CD4-positive, alpha-beta T cell treated with Interleukin-12 subunit alpha and Interleukin-12 subunit beta, for 1 hour (primary cell): ENCODE data around the gene LENEP.

Experiments
- DNase-seq: peaks from one replicate; pipeline ENCODE4 v3.0.0-alpha.2; 2020

Gene LENEP

DNA sequence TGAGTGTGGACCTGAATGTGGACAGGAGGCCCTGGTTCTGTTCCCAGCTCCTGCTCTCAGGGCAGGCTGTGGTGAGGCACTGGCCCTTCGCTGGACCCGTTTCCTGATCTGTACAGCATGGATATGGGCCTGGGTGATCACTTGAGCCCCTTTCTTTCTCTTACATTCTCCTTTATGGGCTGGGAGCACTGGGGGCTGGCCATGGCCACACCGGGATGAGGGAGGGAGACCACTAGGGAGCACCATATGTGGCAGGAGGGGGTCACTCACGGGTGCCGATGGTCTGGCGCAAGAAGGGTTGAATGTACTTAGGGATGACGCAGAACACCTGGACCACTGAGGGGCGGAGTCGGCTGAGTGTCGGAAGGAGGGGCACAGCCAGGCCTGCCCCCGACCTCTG lies 37.5 kb downstream of the LENEP start:
- DNase-seq, result no peak

DNA sequence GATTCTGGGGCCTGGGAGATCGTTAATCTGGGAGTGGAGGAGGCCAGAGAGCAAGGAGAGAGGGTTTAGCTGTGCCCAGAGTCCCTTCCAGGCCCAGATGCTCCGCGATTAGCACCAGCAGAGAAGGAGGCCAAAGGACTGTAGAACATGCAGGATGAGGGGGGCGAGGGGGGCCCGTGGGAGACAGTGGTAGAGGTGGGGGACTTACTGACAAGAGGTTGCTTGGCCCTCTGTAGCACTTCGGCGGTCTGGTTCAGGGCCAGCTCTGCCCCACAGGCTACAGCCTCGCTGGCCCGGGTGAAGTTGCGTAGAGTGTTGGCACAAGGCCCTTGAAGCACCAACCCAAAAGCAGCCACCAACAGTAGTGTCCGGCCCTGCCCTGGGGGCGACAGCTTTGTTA lies 39.5 kb downstream of the LENEP start:
- no peak for DNase-seq

DNA sequence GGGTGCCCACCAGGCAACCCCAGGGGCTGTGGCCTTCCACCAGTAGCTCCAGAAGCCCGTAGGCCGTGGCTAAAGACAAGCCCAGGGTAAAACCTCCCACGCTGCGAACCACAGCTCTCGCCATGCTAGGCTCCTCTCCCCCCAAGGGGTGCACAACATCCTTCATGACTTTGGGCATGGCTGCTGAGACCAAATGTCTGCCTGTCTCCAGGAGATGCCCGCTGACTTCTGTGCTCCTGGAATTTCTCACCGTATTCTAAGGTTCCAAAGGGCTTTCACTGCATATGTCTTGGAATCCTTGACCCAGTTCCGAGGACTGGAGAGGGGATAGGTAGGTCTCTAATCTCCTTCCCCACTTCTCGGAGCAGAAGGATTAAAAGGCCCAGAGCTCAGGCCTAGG lies 40.1 kb downstream of the LENEP start, which contains the start of the genes DCST1 and DCST2:
Gene DCST1, plus strand, starts transcription at position 301 of the 400 bp plus-strand sequence. CDS start 213 bp downstream, outside the sequence.
Gene DCST2, minus strand, starts transcription at position 258 of the 400 bp plus-strand sequence. Its CDS starts 80 bp downstream, at position 178.
- no peak for DNase-seq

DNA sequence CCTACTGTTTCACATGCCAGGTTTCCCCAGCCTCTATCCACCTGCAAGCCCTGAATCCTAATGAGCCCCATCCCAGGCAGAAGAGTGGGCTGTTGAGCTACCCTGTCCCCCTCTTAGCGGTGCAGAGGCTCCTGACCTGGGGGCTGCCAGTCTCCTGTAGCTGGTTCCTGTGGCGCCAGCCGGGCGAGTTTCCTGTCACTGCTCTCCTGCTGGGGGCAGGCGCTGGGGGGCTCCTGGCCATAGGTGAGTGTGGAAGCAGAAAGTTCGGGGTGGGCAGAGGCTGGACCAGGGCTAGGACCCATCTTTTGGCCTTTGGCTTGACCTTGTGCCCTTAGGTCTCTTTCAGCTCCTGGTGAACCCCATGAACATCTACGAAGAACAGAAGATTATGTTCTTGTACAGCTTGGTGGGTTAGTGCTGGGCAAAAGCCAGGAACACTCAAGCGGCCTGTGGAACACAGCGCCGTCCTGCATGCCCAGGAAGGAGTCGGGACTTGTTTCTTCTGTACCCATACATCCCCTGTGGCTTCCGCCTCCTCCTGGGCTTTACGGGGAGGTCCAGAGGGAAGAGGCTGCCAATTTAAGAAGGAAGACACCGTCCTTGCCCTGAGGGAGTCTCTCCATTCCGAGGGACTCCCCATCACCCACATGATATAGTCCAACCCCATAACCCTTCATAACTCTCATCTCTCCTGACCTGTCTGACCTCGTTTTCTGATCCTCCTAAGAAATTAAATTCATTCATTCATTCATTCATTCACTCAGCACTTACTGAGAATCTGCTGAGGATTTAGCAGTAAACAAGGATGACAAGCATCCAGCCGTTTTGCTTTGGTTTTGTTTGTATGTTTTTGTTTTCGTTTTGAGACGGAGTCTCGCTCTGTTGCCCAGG lies 41.2 kb downstream of the LENEP start:
- no peak for DNase-seq

DNA sequence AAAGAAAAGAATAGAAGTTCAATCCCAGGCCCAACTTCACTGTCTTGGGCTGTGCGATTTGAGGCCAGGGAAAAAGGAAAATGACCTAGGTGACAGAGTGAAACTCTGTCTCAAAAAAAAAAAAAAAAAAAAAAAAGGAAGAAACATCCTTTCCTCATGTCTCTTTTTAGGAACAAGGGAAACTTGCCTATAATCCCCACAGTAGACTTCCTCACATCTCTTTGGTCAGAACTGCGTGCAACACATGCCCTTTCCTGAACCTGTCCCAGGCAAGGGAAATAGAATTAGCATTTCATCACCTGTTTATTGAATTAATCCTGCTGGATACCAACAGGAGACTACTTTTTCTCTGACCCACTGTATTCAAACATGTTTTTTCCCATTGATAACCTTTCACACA lies 42.5 kb downstream of the LENEP start:
- no peak for DNase-seq

DNA sequence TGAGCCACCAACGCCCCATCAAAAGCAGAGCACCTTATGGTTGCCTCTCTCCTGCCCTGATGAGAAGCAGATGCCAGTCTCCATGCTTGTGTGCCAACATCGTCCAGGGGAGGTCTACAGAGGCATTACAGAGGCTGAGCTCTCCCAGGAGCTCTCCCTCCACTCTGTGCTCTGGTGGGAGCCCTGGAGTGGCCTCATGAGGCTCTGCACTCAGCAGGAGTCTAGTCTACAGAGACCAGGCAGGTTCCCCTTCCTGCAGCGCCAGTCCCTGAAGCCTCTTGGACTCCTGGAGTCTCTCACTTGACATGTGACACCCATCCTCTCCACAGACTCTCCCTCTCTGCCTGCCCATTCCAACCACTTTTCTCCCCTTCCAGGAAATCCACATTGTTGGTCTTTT lies 43.7 kb downstream of the LENEP start:
- no peak for DNase-seq

DNA sequence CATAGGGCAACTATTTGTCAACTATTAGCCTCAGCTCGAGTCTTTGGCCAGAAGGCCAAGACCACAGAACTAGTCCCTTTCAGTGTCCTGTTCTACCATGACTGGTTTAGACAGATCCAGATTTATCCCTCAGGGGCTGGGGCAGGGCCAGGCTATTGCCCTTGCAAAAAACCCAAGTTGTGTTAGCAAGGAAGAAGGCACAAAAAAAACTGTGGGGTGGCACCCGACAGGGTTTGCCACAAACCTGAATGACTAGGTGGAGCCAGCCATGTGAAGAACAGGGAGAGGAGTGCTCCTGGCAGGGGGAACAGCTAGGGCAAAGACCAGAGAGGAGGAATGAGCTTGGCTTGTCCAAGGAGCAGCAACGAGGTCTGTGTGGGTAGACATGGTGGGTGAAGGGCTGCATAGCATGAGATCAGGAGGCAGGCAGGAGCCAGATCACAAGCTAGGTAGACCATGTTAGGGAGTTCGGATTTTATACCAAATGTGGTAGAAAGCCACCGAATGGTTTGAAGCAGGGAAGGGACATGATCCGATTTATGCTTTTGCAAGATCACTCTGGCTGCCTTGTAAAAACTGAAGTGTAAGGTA lies 44.6 kb downstream of the LENEP start:
- no peak for DNase-seq

DNA sequence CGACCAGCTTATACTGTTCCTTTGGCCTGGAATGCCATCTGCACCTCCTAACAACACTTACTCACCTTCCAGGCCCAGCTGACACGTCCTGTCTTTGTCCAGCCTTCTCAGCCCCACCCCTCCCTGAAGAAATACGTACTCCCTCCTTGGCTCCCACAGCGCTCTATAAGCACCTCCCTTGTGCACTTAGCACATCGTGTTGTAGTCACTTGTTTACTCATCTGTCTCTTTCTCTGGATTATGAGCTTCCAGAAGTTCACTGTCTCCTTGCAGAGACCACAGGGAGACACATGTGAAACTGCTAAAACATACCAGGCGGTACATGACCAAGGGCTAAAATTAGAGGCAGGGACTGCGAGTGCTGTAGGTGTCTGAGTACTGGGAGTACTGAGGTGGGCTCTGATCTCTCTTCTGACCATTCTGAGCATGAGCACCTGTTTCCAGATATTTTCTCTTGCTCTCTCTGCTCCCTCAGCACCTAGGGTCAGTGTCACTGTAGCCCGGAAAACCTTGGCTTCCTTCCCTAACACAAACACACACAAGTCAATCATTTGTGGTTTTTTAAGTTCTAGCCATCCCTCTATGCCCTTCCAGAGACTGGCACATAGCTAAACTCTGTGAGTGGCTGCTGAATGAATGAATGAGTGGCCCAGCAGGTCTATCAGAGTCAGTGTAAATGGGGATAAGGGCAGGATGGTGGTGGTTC lies 45.4 kb downstream of the LENEP start:
- no peak for DNase-seq

DNA sequence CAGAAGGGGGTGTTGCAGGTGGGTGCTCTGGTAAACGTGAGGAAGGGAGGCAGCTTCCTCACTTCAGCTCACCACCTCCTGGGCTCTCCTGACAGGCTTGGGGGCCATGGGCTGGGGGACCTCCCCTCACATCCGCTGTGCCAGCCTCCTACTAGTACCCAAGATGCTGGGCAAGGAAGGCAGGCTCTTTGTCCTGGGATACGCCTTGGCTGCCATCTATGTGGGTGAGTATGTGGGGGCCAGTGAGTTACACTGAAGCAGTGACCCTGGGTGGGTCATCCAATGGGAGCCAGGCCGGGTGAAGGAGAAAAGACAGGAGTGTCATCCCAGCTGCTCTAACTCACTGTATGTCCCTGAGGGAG lies 45.9 kb downstream of the LENEP start:
- no peak for DNase-seq

DNA sequence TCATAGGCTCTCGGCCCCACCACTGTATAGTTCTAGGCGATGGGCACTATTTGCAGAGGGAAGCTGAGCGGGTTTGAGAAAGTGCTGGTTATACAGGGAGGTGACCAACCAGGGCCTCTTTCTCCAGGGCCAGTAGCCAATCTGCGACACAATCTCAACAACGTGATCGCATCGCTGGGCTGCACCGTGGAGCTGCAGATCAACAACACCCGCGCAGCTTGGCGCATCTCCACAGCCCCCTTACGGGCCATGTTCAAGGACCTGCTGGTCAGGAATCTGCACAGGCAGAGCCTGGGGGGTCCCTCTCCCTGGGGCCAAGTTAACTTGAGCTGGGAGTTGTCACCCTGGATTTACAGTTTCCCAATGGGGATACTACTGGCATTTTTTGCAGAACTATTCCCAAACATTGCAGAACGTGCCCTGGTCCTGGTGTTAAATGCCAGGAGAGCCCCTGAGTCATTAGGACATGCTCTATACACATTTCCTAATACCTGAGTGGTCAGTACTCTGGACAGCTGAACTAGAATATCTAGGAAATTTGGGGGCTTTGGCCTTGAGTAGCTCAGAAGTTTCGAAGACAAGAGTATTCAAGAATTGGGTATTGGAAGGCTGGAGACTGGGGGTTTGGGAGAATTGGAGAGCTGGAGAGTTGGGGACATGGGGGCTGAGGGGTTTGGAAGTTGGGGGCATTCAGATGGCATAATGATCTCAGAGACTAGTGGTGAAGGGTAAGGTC lies 47.1 kb downstream of the LENEP start:
- DNase-seq, result no peak

DNA sequence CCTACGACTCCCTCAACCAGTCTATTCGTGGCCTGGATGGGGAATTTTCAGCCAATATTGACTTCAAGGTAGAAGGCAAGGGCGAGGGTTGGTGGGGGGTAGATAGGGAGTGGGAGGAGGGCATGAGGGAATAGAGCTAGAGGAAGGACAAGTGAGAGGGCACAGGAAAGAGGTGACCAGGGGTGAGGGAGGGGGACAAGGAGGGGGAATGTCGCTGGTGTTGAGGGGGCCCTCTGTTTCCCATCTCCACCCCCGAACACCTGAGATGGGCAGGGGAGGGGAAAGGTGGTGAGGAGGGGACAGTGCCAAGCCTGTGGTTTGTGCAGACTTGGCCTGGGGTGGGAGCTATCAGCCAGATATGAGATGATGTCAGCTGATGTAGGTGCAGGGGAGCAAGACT lies 49.4 kb downstream of the LENEP start:
- DNase-seq, result no peak

DNA sequence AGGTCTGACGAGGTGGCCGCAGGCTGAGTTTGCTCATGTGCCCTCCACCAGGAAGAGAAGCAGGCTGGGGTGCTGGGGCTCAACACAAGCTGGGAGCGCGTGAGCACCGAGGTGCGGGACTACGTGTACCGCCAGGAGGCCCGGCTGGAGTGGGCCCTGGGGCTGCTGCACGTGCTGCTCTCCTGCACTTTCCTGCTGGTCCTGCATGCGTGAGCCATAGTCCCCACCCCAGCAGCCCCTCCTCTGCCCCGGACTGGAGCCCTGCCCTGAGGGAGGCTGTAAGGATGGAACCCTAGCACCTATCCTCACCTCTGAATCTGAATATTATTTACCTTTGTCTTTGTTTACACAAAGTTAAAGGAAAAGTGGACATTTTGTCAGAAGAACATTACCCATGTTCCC lies 49.9 kb downstream of the LENEP start:
- no peak for DNase-seq

DNA sequence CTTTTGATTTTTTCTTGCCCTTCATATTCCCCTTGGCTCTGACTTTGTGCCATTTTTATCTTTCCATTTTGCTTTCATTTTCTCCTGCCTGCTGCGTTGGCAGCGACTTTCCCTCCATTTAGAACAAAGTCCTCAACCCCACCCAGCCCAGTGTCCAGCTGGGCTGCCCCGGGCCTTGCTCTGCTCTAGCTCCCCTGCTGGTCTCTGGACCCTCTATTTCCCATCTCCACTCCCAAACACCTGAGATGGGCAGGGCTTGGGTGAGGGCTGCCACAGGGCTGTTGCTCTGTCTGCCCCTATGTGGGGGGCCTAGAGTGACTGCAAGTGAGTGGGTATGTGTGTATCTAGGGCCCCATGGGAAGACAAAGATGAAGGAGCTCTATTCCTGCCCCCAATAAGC lies 50.4 kb downstream of the LENEP start:
- DNase-seq, result no peak
